GM21526 (cell line): ENCODE results near the gene SPOP.

Experiments
- ATAC-seq: cut with Tn5 transposase; IDR thresholded peaks from one replicate; pipeline ENCODE4 v1.9.1; 2021; ENCODE audit warnings: moderate library complexity; ENCODE audit not compliant: unreplicated experiment, low FRiP score

The SPOP gene

GRCh38 chr17:49588726-49589576 is 88.9 kb downstream of the SPOP start:
- ATAC-seq = no peak

- ATAC-seq = no peak
These were observed 89.6 kb downstream of the SPOP start for GRCh38 chr17:49588312-49588711.

- ATAC-seq = no peak
These were observed 90.4 kb downstream of the SPOP start for GRCh38 chr17:49587366-49588073.

- ATAC-seq = no peak
These were observed 92.4 kb downstream of the SPOP start for GRCh38 chr17:49585422-49586027.

- no peak for ATAC-seq
These were observed 94.0 kb downstream of the SPOP start for GRCh38 chr17:49583889-49584288.

GRCh38 chr17:49583226-49583625 is 94.7 kb downstream of the SPOP start:
- ATAC-seq = no peak

- no peak for ATAC-seq
These were observed 95.1 kb downstream of the SPOP start for GRCh38 chr17:49582789-49583188.

GRCh38 chr17:49582055-49582722 is 95.7 kb downstream of the SPOP start:
- no peak for ATAC-seq

GRCh38 chr17:49581648-49581998 is 96.3 kb downstream of the SPOP start:
- no peak for ATAC-seq

GRCh38 chr17:49580981-49581647 is 96.8 kb downstream of the SPOP start:
- ATAC-seq = no peak

- ATAC-seq = no peak
These were observed 97.7 kb downstream of the SPOP start for GRCh38 chr17:49580055-49580721.

GRCh38 chr17:49579522-49579921 is 98.4 kb downstream of the SPOP start:
- ATAC-seq = no peak

GRCh38 chr17:49578952-49579500 is 98.9 kb downstream of the SPOP start:
- ATAC-seq = no peak

GRCh38 chr17:49578414-49578813 is 99.5 kb downstream of the SPOP start:
- no peak for ATAC-seq

- ATAC-seq = no peak
These were observed 99.9 kb downstream of the SPOP start for GRCh38 chr17:49577963-49578362.

GRCh38 chr17:49577650-49577934 is 100.3 kb downstream of the SPOP start:
- ATAC-seq = no peak

GRCh38 chr17:49576917-49577649 is 100.8 kb downstream of the SPOP start:
- no peak for ATAC-seq

- ATAC-seq = no peak
These were observed 101.6 kb downstream of the SPOP start for GRCh38 chr17:49576088-49576916.
